DOHH2 (cell line): ENCODE measurements around the gene IFT57.

Experiments used
- CTCF ChIP-seq: fragments of 200-600 bp; sonication (generic); IDR thresholded peaks from one replicate; pipeline ENCODE4 v1.5.1; 2014; ENCODE audit warnings: antibody characterized with exemption, mild to moderate bottlenecking, low read depth, low read length; ENCODE audit not compliant: poor library complexity, severe bottlenecking
- EZH2phosphoT487 ChIP-seq: fragments of 200-600 bp; sonication (generic); IDR thresholded peaks from 2 replicates; pipeline ENCODE4 v1.6.1; 2017; ENCODE audit warnings: borderline replicate concordance, mild to moderate bottlenecking, antibody characterized with exemption, low read length, moderate library complexity, mixed read lengths

- TF ChIP-seq CTCF: no peak
- TF ChIP-seq EZH2phosphoT487: no peak
Measured at GRCh38 chr3:108250626-108251025, 28.4 kb upstream of the IFT57 start.
